Ureter (tissue), 1 donor: Measurements from ENCODE around the gene DDX55. TPM values are rescaled to one million over a fixed set of nuclear protein-coding genes. Genes with fewer than 3 reads are reported as not detected.

ENCODE experiments used
- total RNA-seq: library from RNA; stranded (reverse); gene quantifications from one replicate; pipeline ENCODE4 v1.2.4, GENCODE V29; 2023
- donor health status: DM: yes; HTN: yes; CAD: no.

DDX55 gene
- total RNA-seq, 1 donor from 2014 or later = 36.8 TPM

Other genes starting within 250 kb of the DDX55 start
- 31.2 TPM for gene SBNO1, start 237.3 kb upstream of the DDX55 start, total RNA-seq
- 44.4 TPM for gene KMT5A, start 218.0 kb upstream of the DDX55 start, total RNA-seq
- 7.8 TPM for gene RILPL2, start 165.4 kb upstream of the DDX55 start, total RNA-seq
- gene SNRNP35, start 144.0 kb upstream of the DDX55 start, total RNA-seq = 24.1 TPM
- gene RILPL1, start 68.4 kb upstream of the DDX55 start, total RNA-seq = 20.2 TPM
- 261 TPM for gene TMED2, start 17.5 kb upstream of the DDX55 start, total RNA-seq
- gene EIF2B1, start 31.6 kb downstream of the DDX55 start, total RNA-seq = 58.0 TPM
- 44.1 TPM for gene GTF2H3, start 31.7 kb downstream of the DDX55 start, total RNA-seq
- 16.8 TPM for gene TCTN2, start 69.0 kb downstream of the DDX55 start, total RNA-seq
- 32.7 TPM for gene ATP6V0A2, start 110.3 kb downstream of the DDX55 start, total RNA-seq
- gene DNAH10, start 160.2 kb downstream of the DDX55 start, total RNA-seq = 0.60 TPM